ENCODE results near the gene DHRS1.

The DHRS1 gene

GRCh38 chr14:24243336-24243836, 56.2 kb downstream of the DHRS1 start:
- Histone ChIP-seq H3K79me2 (ENCODE audit: low read length) (no peaks in the 10 kb centered on the region), H3K4me2 (ENCODE audit: low read length) (peak overlapping the region; percentile 82), H3K4me1 (ENCODE audit: low read length) (peaks cover 28% of the 10 kb centered on the region), H3K9me3 (ENCODE audit: insufficient read depth, low read length) (no peaks in the 10 kb centered on the region), H3K9ac (ENCODE audit: low read length) (peak overlapping the region; percentile 85), H3K27ac (ENCODE audit: low read length) (peak overlapping the region; percentile 93), H4K20me1 (ENCODE audit: insufficient read depth, low read length) (peaks cover 5% of the 10 kb centered on the region; the same call in 1 of the 2 replicates), H3K4me3 (ENCODE audit: low read length) (peak overlapping the region; percentile 82), H3K36me3 (replicated peaks; ENCODE audit: low read depth, low read length) (peaks cover 23% of the 10 kb centered on the region), H2AFZ (ENCODE audit: low read depth, low read length) (peak overlapping the region; percentile 35; the same call in 1 of the 2 replicates), H3K27me3 (ENCODE audit: low read depth, low read length) (no peaks in the 10 kb centered on the region)
- TF ChIP-seq EZH2phosphoT487 (IDR thresholded peaks at IDR 0.05; ENCODE audit: low read depth): no peak
- no peak for TF ChIP-seq CTCF (IDR thresholded peaks at IDR 0.05; ENCODE audit: low read depth, low read length)

GRCh38 chr14:24241829-24242443, 57.6 kb downstream of the DHRS1 start:
- Histone ChIP-seq H3K79me2 (ENCODE audit: low read length) (no peaks in the 10 kb centered on the region), H3K36me3 (replicated peaks; ENCODE audit: low read depth, low read length) (peaks cover 35% of the 10 kb centered on the region), H3K27ac (ENCODE audit: low read length) (peak overlapping the region; percentile 93), H3K4me2 (ENCODE audit: low read length) (peak overlapping the region; percentile 82), H4K20me1 (ENCODE audit: insufficient read depth, low read length) (peaks cover 5% of the 10 kb centered on the region; the same call in 1 of the 2 replicates), H3K9ac (ENCODE audit: low read length) (peak overlapping the region; percentile 85), H2AFZ (ENCODE audit: low read depth, low read length) (peak overlapping the region; percentile 78; the same call in 1 of the 2 replicates), H3K4me1 (ENCODE audit: low read length) (peaks cover 18% of the 10 kb centered on the region), H3K9me3 (ENCODE audit: insufficient read depth, low read length) (no peaks in the 10 kb centered on the region), H3K27me3 (ENCODE audit: low read depth, low read length) (no peaks in the 10 kb centered on the region), H3K4me3 (ENCODE audit: low read length) (peak overlapping the region; percentile 82)
- TF ChIP-seq CTCF (IDR thresholded peaks at IDR 0.05; ENCODE audit: low read depth, low read length): peak; percentile 12; the same call in 1 of the 2 replicates
- no peak for TF ChIP-seq EZH2phosphoT487 (IDR thresholded peaks at IDR 0.05; ENCODE audit: low read depth)

Data from OCI-LY3 (cell line).